Measurements from ENCODE around the gene FERMT2. TPM values are rescaled to one million over a fixed set of nuclear protein-coding genes. Genes with fewer than 3 reads are reported as not detected.

The FERMT2 gene
- total RNA-seq, 2 experiments from 2014 or later, result 0.77 to 1.0 TPM

GRCh38 chr14:52861403-52861802 is 89.4 kb downstream of the FERMT2 start:
- intact Hi-C loops (cut with micrococcal nuclease), result no loop called here
- Mint-ChIP-seq H3K4me3 (no peak overlapping the region), H3K4me1 (ENCODE audit: low read depth) (no peaks in the 10 kb centered on the region), H3K27me3 (no peaks in the 10 kb centered on the region), H3K9me3 (no peaks in the 10 kb centered on the region), H3K36me3 (ENCODE audit: low read depth) (no peaks in the 10 kb centered on the region), H3K27ac (no peak overlapping the region)
- DNase-seq (no peak), ATAC-seq (no peak)
- POLR2A ChIA-PET, result no interaction called here
- TF ChIP-seq CTCF (IDR thresholded peaks at IDR 0.05), result no peak
- CTCF ChIA-PET, result no interaction called here

- ChIA-PET CTCF (no interaction called here), POLR2A (no interaction called here)
- no peak for ATAC-seq
Measured at GRCh38 chr14:52860910-52861309, 89.9 kb downstream of the FERMT2 start.

GRCh38 chr14:52860209-52860608 is 90.6 kb downstream of the FERMT2 start:
- no peak for DNase-seq
- H3K4me3 Mint-ChIP-seq, result no peak overlapping the region
- no peak overlapping the region for H3K27ac Mint-ChIP-seq
- intact Hi-C loops (cut with micrococcal nuclease), result no loop called here
- CTCF ChIA-PET, result interaction anchor here (1.0 kb wide), 1 partner anchor 436 kb away, joined by 3 read pairs; no protein-coding TSS in a partner anchor
- H3K27me3 Mint-ChIP-seq, result no peaks in the 10 kb centered on the region
- TF ChIP-seq CTCF (IDR thresholded peaks at IDR 0.05), result no peak
- H3K36me3 Mint-ChIP-seq (ENCODE audit: low read depth), result no peaks in the 10 kb centered on the region
- ATAC-seq, result no peak
- H3K9me3 Mint-ChIP-seq, result no peaks in the 10 kb centered on the region
- no peaks in the 10 kb centered on the region for H3K4me1 Mint-ChIP-seq (ENCODE audit: low read depth)
- POLR2A ChIA-PET, result no interaction called here

More at GRCh38 chr14:52860910-52861309, 89.9 kb downstream of the FERMT2 start:
- no peak for DNase-seq
- no peak overlapping the region for H3K4me3 Mint-ChIP-seq
- H3K27ac Mint-ChIP-seq, result no peak overlapping the region
- H3K4me1 Mint-ChIP-seq (ENCODE audit: low read depth), result no peaks in the 10 kb centered on the region
- no peaks in the 10 kb centered on the region for H3K27me3 Mint-ChIP-seq
- no peak for TF ChIP-seq CTCF (IDR thresholded peaks at IDR 0.05)
- intact Hi-C loops (cut with micrococcal nuclease), result no loop called here
- H3K9me3 Mint-ChIP-seq, result no peaks in the 10 kb centered on the region
- no peaks in the 10 kb centered on the region for H3K36me3 Mint-ChIP-seq (ENCODE audit: low read depth)

- Mint-ChIP-seq H3K36me3 (ENCODE audit: low read depth) (no peaks in the 10 kb centered on the region), H3K27ac (no peak overlapping the region), H3K4me3 (no peak overlapping the region), H3K4me1 (ENCODE audit: low read depth) (no peaks in the 10 kb centered on the region), H3K27me3 (no peaks in the 10 kb centered on the region), H3K9me3 (no peaks in the 10 kb centered on the region)
- DNase-seq (no peak), ATAC-seq (no peak)
- intact Hi-C loops (cut with micrococcal nuclease), result no loop called here
- TF ChIP-seq CTCF (IDR thresholded peaks at IDR 0.05), result no peak
- POLR2A ChIA-PET, result no interaction called here
- CTCF ChIA-PET, result no interaction called here
Measured at GRCh38 chr14:52856139-52856538, 94.7 kb downstream of the FERMT2 start.

- no peaks in the 10 kb centered on the region for H3K27me3 Mint-ChIP-seq
- H3K36me3 Mint-ChIP-seq (ENCODE audit: low read depth), result no peaks in the 10 kb centered on the region
- no peaks in the 10 kb centered on the region for H3K4me1 Mint-ChIP-seq (ENCODE audit: low read depth)
- no peak overlapping the region for H3K27ac Mint-ChIP-seq
- intact Hi-C loops (cut with micrococcal nuclease), result no loop called here
- H3K9me3 Mint-ChIP-seq, result no peaks in the 10 kb centered on the region
- no peak overlapping the region for H3K4me3 Mint-ChIP-seq
- CTCF ChIA-PET, result interaction anchor here (1.5 kb wide), 1 partner anchor 686 kb away, joined by 3 read pairs; no protein-coding TSS in a partner anchor
- no peak for ATAC-seq
- DNase-seq, result no peak
- no peak for TF ChIP-seq CTCF (IDR thresholded peaks at IDR 0.05)
- POLR2A ChIA-PET, result no interaction called here
Measured at GRCh38 chr14:52853522-52853854, 97.4 kb downstream of the FERMT2 start.

Measured in activated CD8-positive, alpha-beta T cell treated with anti-CD3 and anti-CD28 coated beads for 36 hours (primary cell).